ENCODE measurements around the gene LHFPL3.

GRCh38 chr7:104694710-104695109 is 366.3 kb downstream of the LHFPL3 start:
- TF ChIP-seq CTCF (IDR thresholded peaks at IDR 0.05; ENCODE audit: low read depth, low read length, poor library complexity, severe bottlenecking) (no peak), EZH2phosphoT487 (IDR thresholded peaks at IDR 0.05; ENCODE audit: borderline replicate concordance, low read length) (no peak)
